Measurements from ENCODE around the gene LIN9. TPM values are rescaled to one million over a fixed set of nuclear protein-coding genes. Genes with fewer than 3 reads are reported as not detected.

LIN9 gene
- total and polyA plus RNA-seq, 10 of the 15 experiments (the other 5 are each of a cell fraction or from before 2014, with no cell fraction given), result 5.9 to 13.5 (median 8.3) TPM

- in situ Hi-C loops (cut with MboI), result no loop called here
- H3K9ac ChIP-seq (ENCODE audit: control insufficient read depth, insufficient read depth, low read length), result no peak overlapping the region
- WGBS (ENCODE audit: insufficient coverage, insufficient replicate concordance, low lambda C conversion rate, missing lambda C conversion rate), result 96% methylated on average over 4 of the region's 7 CpGs
These were observed 2.4 kb upstream of the LIN9 start for GRCh38 chr1:226311376-226311775.

More at GRCh38 chr1:226311376-226311775, 2.4 kb upstream of the LIN9 start:
- Histone ChIP-seq H3K79me2 (ENCODE audit: control insufficient read depth, insufficient read depth, low read length) (peaks cover 22% of the 10 kb centered on the region), H2AFZ (ENCODE audit: control insufficient read depth, low read depth, low read length) (no peak overlapping the region), H3K4me3 (no peak overlapping the region), H3K27ac (ENCODE audit: control insufficient read depth, insufficient read depth) (no peak overlapping the region), H3K27me3 (replicated peaks in 1 of 2; ENCODE audit: control insufficient read depth in 2 of 2, insufficient read depth in 2 of 2, low read length in 1 of 2) (no peaks in the 10 kb centered on the region), H3K36me3 (ENCODE audit: control insufficient read depth in 2 of 2, insufficient read depth in 2 of 2, low read length in 1 of 2) (no peaks in the 10 kb centered on the region), H4K20me1 (ENCODE audit: control insufficient read depth, insufficient read depth) (no peaks in the 10 kb centered on the region), H3K9me3 (replicated peaks; ENCODE audit: control insufficient read depth, insufficient read depth, low read length) (no peaks in the 10 kb centered on the region), H3K4me2 (ENCODE audit: control insufficient read depth, insufficient read depth) (no peak overlapping the region), H3K4me1 (ENCODE audit: control insufficient read depth, insufficient read depth, low read length) (peaks cover 3% of the 10 kb centered on the region; the same call in 1 of the 2 replicates)
- POLR2A ChIA-PET, result interaction anchor here (0.5 to 1.1 kb wide), 2 partner anchors 22 to 147 kb away, joined by 3 to 4 read pairs; no protein-coding TSS in a partner anchor
- RAD21 ChIA-PET (ENCODE audit: unreplicated experiment), result no interaction called here
- TF ChIP-seq FOXK2 (IDR thresholded peaks at IDR 0.05) (no peak), EZH2 (IDR thresholded peaks at IDR 0.05; ENCODE audit: borderline replicate concordance, control insufficient read depth, low read depth, low read length) (no peak), CEBPB (IDR thresholded peaks at IDR 0.05; ENCODE audit: borderline replicate concordance in 1 of 2, low read depth in 2 of 2, low read length in 2 of 2) (no peak), YBX1 (IDR thresholded peaks at IDR 0.05) (no peak), TBL1XR1 (IDR thresholded peaks at IDR 0.05; ENCODE audit: low read depth, low read length) (no peak), NBN (IDR thresholded peaks at IDR 0.05) (no peak), SP1 (IDR thresholded peaks at IDR 0.05; ENCODE audit: low read depth, low read length) (no peak), SMAD1 (IDR thresholded peaks at IDR 0.05; ENCODE audit: low read depth, partially characterized antibody) (no peak), NKRF (conservative IDR thresholded peaks at IDR 0.05) (no peak)
- TF ChIP-seq, protein P1, sequence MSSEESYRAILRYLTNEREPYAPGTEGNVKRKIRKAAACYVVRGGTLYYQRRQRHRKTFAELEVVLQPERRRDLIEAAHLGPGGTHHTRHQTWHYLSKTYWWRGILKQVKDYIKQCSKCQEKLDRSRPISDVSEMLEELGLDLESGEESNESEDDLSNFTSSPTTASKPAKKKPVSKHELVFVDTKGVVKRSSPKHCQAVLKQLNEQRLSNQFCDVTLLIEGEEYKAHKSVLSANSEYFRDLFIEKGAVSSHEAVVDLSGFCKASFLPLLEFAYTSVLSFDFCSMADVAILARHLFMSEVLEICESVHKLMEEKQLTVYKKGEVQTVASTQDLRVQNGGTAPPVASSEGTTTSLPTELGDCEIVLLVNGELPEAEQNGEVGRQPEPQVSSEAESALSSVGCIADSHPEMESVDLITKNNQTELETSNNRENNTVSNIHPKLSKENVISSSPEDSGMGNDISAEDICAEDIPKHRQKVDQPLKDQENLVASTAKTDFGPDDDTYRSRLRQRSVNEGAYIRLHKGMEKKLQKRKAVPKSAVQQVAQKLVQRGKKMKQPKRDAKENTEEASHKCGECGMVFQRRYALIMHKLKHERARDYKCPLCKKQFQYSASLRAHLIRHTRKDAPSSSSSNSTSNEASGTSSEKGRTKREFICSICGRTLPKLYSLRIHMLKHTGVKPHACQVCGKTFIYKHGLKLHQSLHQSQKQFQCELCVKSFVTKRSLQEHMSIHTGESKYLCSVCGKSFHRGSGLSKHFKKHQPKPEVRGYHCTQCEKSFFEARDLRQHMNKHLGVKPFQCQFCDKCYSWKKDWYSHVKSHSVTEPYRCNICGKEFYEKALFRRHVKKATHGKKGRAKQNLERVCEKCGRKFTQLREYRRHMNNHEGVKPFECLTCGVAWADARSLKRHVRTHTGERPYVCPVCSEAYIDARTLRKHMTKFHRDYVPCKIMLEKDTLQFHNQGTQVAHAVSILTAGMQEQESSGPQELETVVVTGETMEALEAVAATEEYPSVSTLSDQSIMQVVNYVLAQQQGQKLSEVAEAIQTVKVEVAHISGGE (CRISPR knock-in tag; IDR thresholded peaks at IDR 0.05), result no peak
- intact Hi-C loops (cut with micrococcal nuclease; ENCODE audit: unreplicated experiment), result no loop called here
- CTCF ChIA-PET, result interaction anchor here (1.0 to 1.9 kb wide), 2 partner anchors 22 to 102 kb away, joined by 3 to 6 read pairs; no protein-coding TSS in a partner anchor
- DNase-seq (ENCODE audit: low read depth, low spot score), result no peak
- ATAC-seq, result no peak
- FAIRE-seq, result no peak
- SMC1A ChIA-PET (ENCODE audit: uncharacterized antibody, unreplicated experiment), result interaction anchor here (1.4 kb wide), 1 partner anchor 110 kb away, joined by 3 read pairs; no protein-coding TSS in a partner anchor
- no TSS peak for BruUV-seq (replicated peaks)

Data from GM12878 (cell line).